Stimulated activated CD4-positive, alpha-beta T cell treated with anti-CD3 and anti-CD28 coated beads, Interleukin-1b, Interleukin-23, amount 100 ng/mL, for 4 hours (primary cell): ENCODE results near the gene PCIF1.
"Not testable (repeated sequence)": the region's sequence is repeated elsewhere in the genome, so short reads cannot be mapped to it uniquely, and the experiment has no call there.

ENCODE experiments used
- DNase-seq, 2 donors: peaks; one replicate each; pipeline ENCODE4 v3.0.0-alpha.2; 2020; ENCODE audit warnings: low read depth in 2 of 2

The PCIF1 gene

DNA sequence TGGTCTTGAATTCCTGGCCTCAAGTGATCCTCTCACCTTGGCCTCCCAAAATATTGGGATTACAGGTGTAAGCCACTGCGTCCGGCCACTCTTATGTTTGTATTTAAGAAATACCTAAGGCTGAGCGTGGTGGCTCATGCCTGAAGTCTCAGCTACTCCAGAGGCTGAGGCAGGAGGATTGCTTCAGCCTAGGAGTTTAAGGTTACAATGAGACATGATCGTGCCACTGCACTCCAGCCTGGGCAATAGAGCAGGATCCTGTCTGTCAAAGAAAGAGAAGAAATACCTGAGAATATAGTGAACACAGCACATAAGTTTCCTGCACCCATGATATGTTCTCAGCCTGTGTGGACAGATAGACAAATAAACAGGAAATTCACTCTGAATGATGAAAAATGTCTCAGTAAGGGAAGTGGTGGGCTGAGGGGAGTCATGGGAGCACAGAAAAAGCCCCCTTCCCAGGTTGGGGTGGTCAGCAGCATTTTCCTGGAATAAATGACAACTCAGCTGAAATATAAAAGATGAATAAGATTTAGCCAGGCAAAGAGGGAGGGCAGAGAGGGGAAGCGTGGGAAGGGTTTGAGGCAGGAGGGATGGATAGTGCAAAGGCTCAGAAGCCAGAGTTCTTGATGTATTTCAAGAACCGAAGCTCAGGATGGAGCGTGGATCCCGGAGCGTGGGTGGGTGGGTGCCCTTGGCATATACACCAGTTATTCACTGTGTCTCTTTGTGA is 60.4 kb downstream of the PCIF1 start:
- no peak for DNase-seq

DNA sequence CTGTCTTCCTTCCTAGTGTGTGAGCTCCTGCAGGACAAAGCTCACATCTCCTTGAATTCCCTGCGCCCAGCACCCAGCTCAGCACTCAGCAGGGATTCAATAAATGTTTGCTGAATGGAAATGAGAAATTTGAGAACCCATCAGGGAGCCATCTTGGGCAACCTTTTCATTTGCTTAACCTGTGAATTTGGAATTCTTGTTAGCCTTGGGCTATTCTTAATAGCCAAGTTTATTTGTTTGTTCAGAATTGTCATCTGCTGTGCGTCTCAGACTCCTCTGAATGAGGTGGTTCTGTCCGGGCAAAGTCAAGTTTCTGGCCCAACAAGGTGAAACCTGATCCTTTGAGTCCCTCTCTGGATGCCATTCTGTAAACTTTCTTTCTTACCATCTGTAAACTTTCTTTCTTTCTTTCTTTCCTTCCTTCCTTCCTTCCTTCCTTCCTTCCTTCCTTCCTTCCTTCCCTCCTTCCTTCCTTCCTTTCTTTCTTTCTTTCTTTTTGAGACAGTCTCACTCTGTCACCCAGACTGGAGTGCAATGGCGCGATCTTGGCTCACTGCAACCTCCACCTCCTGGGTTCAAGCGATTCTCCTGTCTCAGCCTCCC is 61.1 kb downstream of the PCIF1 start:
- not testable (repeated sequence) for DNase-seq

DNA sequence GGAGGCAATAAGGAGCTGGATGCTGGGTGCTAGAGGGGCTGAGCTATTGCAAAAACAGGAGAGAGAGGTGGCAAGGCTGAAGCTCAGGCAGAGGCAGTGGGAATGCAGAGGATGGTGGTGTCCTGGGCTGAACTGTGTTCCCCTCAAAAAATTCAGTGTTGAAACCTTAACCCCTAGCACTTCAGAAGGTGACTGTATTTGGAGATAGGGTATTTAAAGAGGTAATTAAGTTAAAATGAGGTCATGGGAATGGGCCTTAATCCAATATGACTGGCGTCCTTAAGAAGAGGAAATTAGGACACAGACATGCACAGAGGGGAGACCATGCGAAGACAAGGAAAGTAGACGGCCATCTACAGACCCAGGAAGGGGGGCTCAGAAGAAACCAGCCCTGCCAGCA is 62.7 kb downstream of the PCIF1 start:
- no peak for DNase-seq
